SK-N-SH (cell line): Measurements from ENCODE around the gene EDN2.

ENCODE experiments used
- ELF1 ChIP-seq: IDR thresholded peaks from 2 replicates; pipeline ENCODE4 v1.4.0; 2012
- EZH2phosphoT487 ChIP-seq: fragments of 200-600 bp; sonication (generic); IDR thresholded peaks from 2 replicates; pipeline ENCODE4 v1.6.1; 2017; ENCODE audit warnings: low read depth, mixed run types, mild to moderate bottlenecking, antibody characterized with exemption, moderate library complexity, borderline replicate concordance
- GABPA ChIP-seq: IDR thresholded peaks from 2 replicates; pipeline ENCODE4 v1.4.0; 2012; ENCODE audit warnings: low read depth, mild to moderate bottlenecking
- NFIC ChIP-seq: IDR thresholded peaks from 2 replicates; pipeline ENCODE4 v1.4.0; 2012; ENCODE audit warnings: borderline replicate concordance
- RFX5 ChIP-seq: IDR thresholded peaks from 2 replicates; pipeline ENCODE4 v1.6.1; 2012; ENCODE audit warnings: mild to moderate bottlenecking, improper control_type of control experiment, low read length
- USF2 ChIP-seq: fragments of 150-350 bp; IDR thresholded peaks from 2 replicates; pipeline ENCODE4 v1.6.1; 2017; ENCODE audit warnings: antibody characterized with exemption, low read length, low read depth, borderline replicate concordance
- TF ChIP-seq, protein P1 (sequence below): fragments of 200-600 bp; sonication (generic); IDR thresholded peaks from 2 replicates; pipeline ENCODE4 v1.6.1; 2017; ENCODE audit warnings: antibody characterized with exemption, mild to moderate bottlenecking, moderate library complexity
- TF ChIP-seq, protein P2 (sequence below): IDR thresholded peaks from 2 replicates; pipeline ENCODE4 v1.4.0; 2012; ENCODE audit warnings: low read depth

DNA sequence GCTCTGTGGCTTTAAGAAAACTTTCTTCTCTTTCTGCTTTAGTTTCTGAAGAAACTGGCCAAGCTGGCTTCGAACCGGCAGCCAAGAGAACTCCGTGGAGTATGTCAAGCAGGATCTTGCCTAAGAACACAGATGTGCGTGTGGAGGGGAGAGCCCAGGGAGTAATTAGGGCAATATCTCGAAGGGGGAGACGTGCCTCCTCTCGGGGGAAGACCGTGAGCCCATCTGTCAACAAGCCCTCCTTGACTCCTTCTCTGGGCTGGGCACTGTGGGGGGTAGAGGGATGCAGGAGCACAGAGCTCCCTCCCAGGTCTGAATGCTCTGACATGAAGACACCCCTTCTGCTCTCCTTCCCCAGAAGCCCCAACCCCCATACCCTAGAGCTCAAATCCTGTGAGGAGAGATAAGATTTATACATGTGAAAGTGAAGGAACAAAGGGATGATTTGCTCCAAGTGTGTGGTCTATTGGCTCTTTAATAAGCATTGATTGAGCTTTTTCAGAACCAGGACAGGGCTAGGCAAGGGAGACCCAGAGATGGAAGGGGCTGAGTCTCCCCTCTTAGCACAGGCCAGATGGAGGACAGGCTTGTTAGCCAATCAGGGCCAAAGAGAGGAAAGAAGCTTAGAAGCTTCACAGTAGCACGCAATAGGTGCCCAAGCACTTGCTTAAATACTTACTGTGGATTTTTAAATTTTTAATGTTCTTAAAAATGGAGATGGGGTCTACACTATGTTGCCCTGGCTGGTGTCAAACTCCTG, 37.5 kb downstream of the EDN2 start:
- TF ChIP-seq, protein P1, sequence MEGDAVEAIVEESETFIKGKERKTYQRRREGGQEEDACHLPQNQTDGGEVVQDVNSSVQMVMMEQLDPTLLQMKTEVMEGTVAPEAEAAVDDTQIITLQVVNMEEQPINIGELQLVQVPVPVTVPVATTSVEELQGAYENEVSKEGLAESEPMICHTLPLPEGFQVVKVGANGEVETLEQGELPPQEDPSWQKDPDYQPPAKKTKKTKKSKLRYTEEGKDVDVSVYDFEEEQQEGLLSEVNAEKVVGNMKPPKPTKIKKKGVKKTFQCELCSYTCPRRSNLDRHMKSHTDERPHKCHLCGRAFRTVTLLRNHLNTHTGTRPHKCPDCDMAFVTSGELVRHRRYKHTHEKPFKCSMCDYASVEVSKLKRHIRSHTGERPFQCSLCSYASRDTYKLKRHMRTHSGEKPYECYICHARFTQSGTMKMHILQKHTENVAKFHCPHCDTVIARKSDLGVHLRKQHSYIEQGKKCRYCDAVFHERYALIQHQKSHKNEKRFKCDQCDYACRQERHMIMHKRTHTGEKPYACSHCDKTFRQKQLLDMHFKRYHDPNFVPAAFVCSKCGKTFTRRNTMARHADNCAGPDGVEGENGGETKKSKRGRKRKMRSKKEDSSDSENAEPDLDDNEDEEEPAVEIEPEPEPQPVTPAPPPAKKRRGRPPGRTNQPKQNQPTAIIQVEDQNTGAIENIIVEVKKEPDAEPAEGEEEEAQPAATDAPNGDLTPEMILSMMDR: no peak
- no peak for TF ChIP-seq RFX5
- no peak for TF ChIP-seq NFIC
- TF ChIP-seq USF2: no peak
- TF ChIP-seq ELF1: no peak
- no peak for TF ChIP-seq GABPA
- no peak for TF ChIP-seq EZH2phosphoT487
- TF ChIP-seq, protein P2, sequence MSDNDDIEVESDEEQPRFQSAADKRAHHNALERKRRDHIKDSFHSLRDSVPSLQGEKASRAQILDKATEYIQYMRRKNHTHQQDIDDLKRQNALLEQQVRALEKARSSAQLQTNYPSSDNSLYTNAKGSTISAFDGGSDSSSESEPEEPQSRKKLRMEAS: no peak
